ENCODE measurements around the gene UPK3BL2. TPM values are rescaled to one million over a fixed set of nuclear protein-coding genes. Genes with fewer than 3 reads are reported as not detected.
A peak's percentile ranks its signal among the peaks of the same experiment; 100 is the strongest.
"Not testable (repeated sequence)": the region's sequence is repeated elsewhere in the genome, so short reads cannot be mapped to it uniquely, and the experiment has no call there.

UPK3BL2 gene
- total RNA-seq, 2 experiments from 2014 or later, result 23.4 to 43.5 TPM

DNA sequence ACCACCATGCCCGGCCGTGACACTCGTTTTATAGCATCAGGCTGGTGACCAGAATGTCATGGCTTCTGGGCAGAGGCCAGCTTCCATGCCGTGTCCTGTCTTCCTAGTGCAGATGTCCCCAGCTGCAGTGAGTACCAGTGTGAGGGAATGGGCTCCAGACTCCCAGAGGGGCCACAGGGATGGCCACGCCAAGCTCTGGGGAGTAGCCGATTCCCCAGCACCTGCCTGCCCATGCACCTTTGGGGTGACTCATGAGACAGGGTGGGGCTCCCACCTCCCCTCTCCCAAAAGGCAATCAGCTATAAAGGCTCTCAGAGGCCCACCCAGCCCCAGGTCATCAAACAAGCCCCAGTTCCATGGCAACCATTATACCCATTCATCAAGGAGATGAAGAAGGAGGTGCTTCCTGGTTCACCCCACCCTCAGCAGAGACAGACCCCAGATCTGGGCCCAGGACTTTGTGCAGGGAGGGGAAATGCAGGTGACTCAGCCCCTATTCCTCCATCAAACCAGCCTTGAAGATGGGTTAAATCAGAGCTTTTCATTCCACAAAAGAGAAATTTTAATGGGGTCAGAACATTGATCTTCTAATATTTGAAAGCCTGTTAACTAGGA lies 7.4 kb upstream of the UPK3BL2 start, which contains the start of gene SPDYE2:
TSS of gene SPDYE2 (plus strand) at position 419 of the 615 bp plus-strand sequence. CDS start 2,030 bp downstream, outside the sequence.
- H3K4me1 Mint-ChIP-seq; H3K9me3 Mint-ChIP-seq (ENCODE audit: low read depth); CTCF ChIA-PET; H3K27me3 Mint-ChIP-seq; POLR2A ChIA-PET; H3K4me3 Mint-ChIP-seq; H3K36me3 Mint-ChIP-seq (ENCODE audit: low read depth); intact Hi-C loops (cut with DNase I, micrococcal nuclease); ATAC-seq; DNase-seq; H3K27ac Mint-ChIP-seq: not testable (repeated sequence)

DNA sequence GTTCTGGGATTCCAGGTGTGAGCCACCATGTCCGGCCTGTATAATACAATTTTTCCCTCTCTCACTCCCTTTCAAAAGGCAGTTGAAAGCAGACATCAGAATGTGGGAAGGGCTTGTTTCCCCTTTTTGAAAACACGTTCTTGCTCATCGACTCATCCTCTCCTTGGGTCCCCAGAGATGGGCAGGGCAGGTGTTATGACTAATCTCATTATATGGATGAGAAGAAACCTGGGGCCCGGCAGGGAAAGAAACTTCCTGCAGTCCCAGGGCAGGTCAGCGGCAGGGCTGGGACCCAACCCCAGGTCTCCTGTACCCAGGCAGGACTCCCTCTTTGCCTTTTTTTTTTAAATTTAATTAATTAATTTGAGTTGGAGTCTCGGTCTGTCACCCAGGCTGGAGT lies 2.9 kb upstream of the UPK3BL2 start:
- H3K9me3 Mint-ChIP-seq (ENCODE audit: low read depth); intact Hi-C loops (cut with DNase I, micrococcal nuclease); H3K27ac Mint-ChIP-seq; CTCF ChIA-PET; H3K4me3 Mint-ChIP-seq; H3K36me3 Mint-ChIP-seq (ENCODE audit: low read depth); H3K27me3 Mint-ChIP-seq; H3K4me1 Mint-ChIP-seq; POLR2A ChIA-PET: not testable (repeated sequence)
- peak; percentile 65 for ATAC-seq
- DNase-seq, result peak; percentile 8

DNA sequence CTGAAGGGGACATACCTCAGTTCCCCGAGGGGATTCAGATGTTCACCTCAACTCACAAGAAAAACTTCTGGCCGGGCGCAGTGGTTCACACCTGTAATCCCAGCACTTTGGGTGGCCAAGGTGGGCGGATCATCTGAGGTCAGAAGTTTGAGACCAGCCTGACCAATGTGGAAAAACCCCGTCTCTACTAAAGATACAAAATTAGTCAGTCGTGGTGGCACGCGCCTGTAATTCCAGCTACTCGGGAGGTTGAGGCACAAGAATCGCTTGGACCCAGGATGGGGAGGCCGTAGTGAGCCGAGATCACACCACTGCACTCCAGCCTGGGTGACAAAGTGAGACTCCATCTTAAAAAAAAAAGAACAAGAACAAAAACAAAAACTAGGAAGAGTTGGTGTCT lies 1.8 kb upstream of the UPK3BL2 start:
- H3K4me1 Mint-ChIP-seq; H3K9me3 Mint-ChIP-seq (ENCODE audit: low read depth); H3K27ac Mint-ChIP-seq; intact Hi-C loops (cut with DNase I, micrococcal nuclease); H3K36me3 Mint-ChIP-seq (ENCODE audit: low read depth); CTCF ChIA-PET; H3K4me3 Mint-ChIP-seq; POLR2A ChIA-PET; H3K27me3 Mint-ChIP-seq; ATAC-seq: not testable (repeated sequence)
- DNase-seq, result peak; percentile 3

DNA sequence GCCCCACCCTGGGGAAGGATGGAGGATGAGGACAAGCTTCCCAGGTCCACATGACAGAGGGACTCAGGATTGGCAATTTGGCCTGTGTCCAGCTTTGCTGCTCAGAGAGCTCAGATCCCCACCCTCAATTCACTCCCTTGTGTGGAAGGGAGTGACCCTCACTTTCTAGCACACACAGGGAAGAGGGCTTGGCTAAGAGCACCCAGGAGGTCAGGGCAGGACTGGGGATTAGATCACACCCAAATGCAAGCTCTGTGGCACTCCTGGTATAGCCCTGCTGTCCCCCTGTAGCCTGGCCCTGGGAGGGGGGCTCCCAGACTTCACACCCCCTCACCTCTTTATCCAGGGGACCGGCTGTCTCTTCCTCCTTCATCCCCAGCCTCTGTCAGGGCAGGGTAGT lies 876 bp upstream of the UPK3BL2 start:
- POLR2A ChIA-PET; intact Hi-C loops (cut with DNase I, micrococcal nuclease); H3K4me1 Mint-ChIP-seq; H3K27me3 Mint-ChIP-seq; H3K36me3 Mint-ChIP-seq (ENCODE audit: low read depth); DNase-seq; H3K9me3 Mint-ChIP-seq (ENCODE audit: low read depth); CTCF ChIA-PET; ATAC-seq; H3K27ac Mint-ChIP-seq; H3K4me3 Mint-ChIP-seq: not testable (repeated sequence)

DNA sequence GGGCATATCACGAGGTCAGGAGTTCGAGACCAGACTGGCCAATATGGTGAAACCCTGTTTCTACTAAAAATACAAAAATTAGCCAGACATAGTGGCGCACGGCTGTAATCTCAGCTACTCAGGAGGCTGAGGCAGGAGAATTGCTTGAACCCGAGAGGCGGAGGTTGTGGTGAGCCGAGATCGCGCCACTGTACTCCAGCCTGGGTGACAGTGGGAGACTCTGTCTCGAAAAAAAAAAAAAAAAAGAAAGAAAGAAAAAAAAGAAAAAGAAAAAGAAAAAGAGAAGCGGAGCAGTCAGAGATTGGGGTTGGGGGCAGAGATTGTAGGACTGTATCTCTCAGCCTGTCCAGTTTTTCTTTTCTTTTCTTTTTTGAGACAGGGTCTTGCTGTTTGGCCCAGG lies 725 bp downstream of the UPK3BL2 start:
- intact Hi-C loops (cut with DNase I, micrococcal nuclease); POLR2A ChIA-PET; CTCF ChIA-PET: not testable (repeated sequence)

DNA sequence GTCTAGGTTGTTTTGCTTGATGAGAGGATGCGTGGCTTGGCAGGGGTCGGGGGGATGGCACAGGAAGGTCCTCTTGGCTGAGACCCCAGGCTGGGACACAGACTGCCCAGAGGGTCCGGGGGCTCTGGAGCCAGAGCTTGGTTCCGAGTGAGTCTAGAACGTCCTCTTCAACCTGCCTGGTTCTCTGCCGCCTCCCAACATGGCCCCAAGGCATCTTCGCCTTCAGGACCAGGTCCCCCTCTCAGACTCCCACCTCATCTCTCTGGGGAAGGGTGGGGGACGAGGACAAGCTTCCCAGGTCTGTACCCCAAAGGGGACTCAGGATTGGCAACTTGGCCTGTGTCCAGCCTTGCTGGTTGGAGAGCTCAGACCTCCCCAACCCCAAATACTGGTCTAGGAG lies 1.4 kb downstream of the UPK3BL2 start:
- DNase-seq; H3K36me3 Mint-ChIP-seq (ENCODE audit: low read depth); H3K27me3 Mint-ChIP-seq; CTCF ChIA-PET; intact Hi-C loops (cut with DNase I, micrococcal nuclease); POLR2A ChIA-PET; H3K4me1 Mint-ChIP-seq; H3K9me3 Mint-ChIP-seq (ENCODE audit: low read depth); H3K4me3 Mint-ChIP-seq; ATAC-seq; H3K27ac Mint-ChIP-seq: not testable (repeated sequence)

More for the DNA sequence above, 725 bp downstream of the UPK3BL2 start:
- not testable (repeated sequence) for DNase-seq; H3K9me3 Mint-ChIP-seq (ENCODE audit: low read depth); H3K27ac Mint-ChIP-seq; H3K4me3 Mint-ChIP-seq; H3K27me3 Mint-ChIP-seq; H3K36me3 Mint-ChIP-seq (ENCODE audit: low read depth); H3K4me1 Mint-ChIP-seq; ATAC-seq

DNA sequence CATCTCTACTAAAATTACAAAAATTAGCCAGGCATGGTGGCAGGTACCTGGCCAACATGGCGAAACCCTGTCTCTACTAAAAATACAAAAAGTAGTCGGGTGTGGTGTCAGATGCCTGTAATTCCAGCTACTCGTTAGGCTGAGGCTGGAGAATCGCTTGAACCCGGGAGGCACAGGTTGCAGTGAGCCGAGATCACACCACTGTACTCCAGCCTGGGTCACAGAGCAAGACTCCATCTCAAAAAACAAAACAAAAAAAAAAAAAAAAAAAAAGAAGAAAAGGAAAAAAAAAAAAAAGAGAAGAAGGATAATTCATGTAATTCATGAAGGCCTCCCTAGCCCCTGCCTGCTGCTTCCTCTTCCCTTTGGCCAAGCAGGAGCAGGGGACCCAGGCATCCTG lies 2.9 kb downstream of the UPK3BL2 start:
- ATAC-seq; H3K4me1 Mint-ChIP-seq; intact Hi-C loops (cut with DNase I, micrococcal nuclease); POLR2A ChIA-PET; H3K27ac Mint-ChIP-seq; H3K4me3 Mint-ChIP-seq; DNase-seq; CTCF ChIA-PET; H3K36me3 Mint-ChIP-seq (ENCODE audit: low read depth); H3K27me3 Mint-ChIP-seq; H3K9me3 Mint-ChIP-seq (ENCODE audit: low read depth): not testable (repeated sequence)

DNA sequence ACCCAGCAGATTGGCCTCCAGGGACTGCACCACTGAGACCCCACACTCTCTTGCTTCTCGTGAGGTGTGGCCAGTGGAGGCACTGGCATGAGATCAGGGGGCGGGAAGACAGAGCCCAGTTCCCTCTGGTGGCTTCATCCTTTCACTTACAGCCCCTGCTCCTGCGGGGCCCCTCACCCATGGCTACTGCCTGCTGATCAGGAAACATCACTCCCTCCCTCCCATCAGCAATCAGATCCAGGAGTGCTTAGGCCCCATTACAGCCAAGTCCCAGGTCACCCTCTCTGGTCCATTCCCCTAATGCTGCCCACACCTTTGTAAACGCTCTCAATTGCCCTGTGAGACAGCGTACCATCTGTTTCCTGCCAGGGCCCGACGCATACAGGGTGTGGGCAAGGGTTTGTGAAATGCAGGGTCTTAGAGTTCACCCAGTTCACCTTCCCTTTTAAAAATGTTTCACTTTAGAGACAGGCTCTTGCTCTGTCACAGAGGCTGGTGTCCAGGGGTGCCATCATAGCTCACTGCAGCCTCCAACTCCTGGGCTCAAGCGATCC lies 8.4 kb downstream of the UPK3BL2 start:
- POLR2A ChIA-PET; H3K4me1 Mint-ChIP-seq; H3K36me3 Mint-ChIP-seq (ENCODE audit: low read depth); ATAC-seq; H3K27ac Mint-ChIP-seq; H3K4me3 Mint-ChIP-seq; intact Hi-C loops (cut with DNase I, micrococcal nuclease); H3K27me3 Mint-ChIP-seq; DNase-seq; H3K9me3 Mint-ChIP-seq (ENCODE audit: low read depth); CTCF ChIA-PET: not testable (repeated sequence)

DNA sequence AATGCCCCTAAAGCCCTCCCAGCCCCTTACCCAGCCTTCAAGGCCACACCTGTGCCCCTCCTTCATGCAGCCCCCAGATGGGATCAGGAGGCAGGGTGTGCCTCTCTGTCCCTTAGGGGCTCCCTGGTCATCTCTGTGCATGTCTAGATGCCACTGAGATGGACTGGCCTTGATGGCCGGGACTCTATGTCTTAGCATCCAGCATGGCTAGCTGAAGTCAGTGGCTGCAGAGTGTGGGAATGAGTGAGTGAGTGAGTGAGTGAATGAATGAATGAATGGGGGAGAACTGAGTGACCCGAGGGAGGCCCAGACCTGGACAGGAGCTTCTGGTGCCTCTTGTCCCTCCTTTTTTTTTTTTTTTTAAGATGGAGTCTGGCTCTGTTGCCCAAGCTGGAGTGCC lies 11.4 kb downstream of the UPK3BL2 start:
- H3K27ac Mint-ChIP-seq; POLR2A ChIA-PET; DNase-seq; ATAC-seq; H3K4me1 Mint-ChIP-seq; H3K27me3 Mint-ChIP-seq; CTCF ChIA-PET; H3K4me3 Mint-ChIP-seq; intact Hi-C loops (cut with DNase I, micrococcal nuclease); H3K9me3 Mint-ChIP-seq (ENCODE audit: low read depth); H3K36me3 Mint-ChIP-seq (ENCODE audit: low read depth): not testable (repeated sequence)

DNA sequence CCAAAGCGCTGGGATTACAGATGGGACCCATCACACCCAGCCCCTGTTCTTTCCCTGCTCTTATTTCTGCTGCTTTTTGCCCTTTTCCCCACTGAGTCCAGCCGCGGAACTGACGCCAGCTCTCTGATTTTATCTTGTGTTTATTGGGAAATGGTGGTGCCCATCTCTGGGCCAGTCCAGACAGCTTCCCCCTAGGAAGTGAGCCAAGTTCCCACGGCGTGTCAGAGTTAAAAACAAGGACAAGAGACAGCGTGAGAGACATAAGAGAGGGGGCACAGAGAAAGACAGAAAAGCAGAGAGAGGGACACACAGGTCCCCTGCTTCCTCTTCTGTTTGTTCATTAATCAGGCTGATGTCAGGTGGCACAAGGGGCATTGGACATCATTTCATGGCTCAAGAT lies 11.9 kb downstream of the UPK3BL2 start:
- H3K9me3 Mint-ChIP-seq (ENCODE audit: low read depth); H3K36me3 Mint-ChIP-seq (ENCODE audit: low read depth); DNase-seq; H3K4me1 Mint-ChIP-seq; H3K27ac Mint-ChIP-seq; ATAC-seq; intact Hi-C loops (cut with DNase I, micrococcal nuclease); H3K4me3 Mint-ChIP-seq; POLR2A ChIA-PET; CTCF ChIA-PET; H3K27me3 Mint-ChIP-seq: not testable (repeated sequence)

DNA sequence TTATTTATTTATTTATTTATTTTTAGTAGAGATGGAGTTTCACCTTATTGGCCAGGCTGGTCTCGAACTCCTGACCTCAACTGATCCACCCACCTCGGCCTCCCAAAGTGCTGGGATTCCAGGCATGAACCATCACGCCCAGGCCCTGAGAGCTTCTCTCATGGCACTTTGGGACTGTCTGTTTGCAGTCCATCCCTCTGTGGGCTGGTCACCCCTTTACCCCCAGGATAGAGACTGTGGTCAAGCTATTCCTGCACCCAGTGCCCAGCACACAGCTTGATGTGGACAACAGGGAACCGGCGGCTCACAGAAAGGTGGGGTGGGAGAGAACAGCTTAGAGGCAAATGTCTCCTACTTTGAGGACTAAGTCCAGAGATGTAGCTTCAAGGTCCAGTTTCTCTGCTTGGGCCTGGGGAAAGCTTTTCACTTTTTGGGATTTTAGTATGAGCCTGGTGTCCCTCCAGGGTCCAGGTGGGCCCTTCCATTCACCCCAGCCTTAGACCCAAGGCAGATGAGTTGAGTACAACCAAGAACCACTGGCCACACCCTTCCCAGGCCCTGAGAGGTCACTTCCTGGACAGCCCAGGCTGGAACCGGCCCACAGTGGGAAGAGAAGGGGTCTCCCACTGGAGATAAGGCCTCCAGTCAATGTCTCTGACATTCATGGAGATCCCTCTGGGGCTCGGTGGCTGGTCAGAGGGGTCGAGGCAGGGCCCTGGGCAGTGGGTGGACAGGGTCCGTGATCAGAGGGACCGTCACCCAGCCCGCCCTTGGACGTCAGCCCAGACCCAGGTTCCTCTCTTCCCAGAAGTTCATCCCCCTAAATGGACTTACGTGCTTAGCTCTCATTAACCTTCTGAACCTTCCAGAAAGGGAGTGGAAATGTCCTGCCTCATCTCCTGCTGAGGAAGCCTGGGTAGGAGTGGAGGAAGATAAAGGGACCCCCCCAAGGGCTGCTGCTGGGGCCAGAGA lies 15.4 kb downstream of the UPK3BL2 start:
- CTCF ChIA-PET; H3K36me3 Mint-ChIP-seq (ENCODE audit: low read depth); ATAC-seq; DNase-seq; H3K4me1 Mint-ChIP-seq; H3K4me3 Mint-ChIP-seq; H3K9me3 Mint-ChIP-seq (ENCODE audit: low read depth); H3K27me3 Mint-ChIP-seq; intact Hi-C loops (cut with DNase I, micrococcal nuclease); H3K27ac Mint-ChIP-seq; POLR2A ChIA-PET: not testable (repeated sequence)

DNA sequence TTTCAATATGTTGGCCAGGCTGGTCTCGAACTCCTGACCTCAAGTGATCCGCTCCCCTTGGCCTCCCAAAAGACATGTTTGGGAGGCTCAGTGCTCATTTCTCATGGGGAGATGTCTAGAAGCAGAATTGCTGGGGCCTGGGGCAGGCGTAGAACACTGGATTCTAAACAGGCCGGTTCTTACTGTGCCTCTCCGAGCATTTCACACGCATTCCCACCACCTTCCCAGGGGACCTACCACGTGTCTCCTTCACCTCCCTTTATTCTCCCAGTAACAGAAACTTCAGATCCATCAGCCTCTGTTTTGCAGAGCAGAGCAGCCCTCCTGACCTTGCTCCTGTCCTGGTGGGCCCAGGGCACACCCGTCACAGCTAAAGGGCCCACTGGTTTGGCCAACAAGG lies 16.3 kb downstream of the UPK3BL2 start:
- DNase-seq, CTCF ChIA-PET: not testable (repeated sequence)

More for the DNA sequence above, 16.3 kb downstream of the UPK3BL2 start:
- ATAC-seq; H3K36me3 Mint-ChIP-seq (ENCODE audit: low read depth); H3K4me1 Mint-ChIP-seq; H3K4me3 Mint-ChIP-seq; H3K27ac Mint-ChIP-seq; POLR2A ChIA-PET; intact Hi-C loops (cut with DNase I, micrococcal nuclease); H3K27me3 Mint-ChIP-seq; H3K9me3 Mint-ChIP-seq (ENCODE audit: low read depth): not testable (repeated sequence)
